Esophagus squamous epithelium (tissue), 4 donors: Measurements from ENCODE around the gene PIM1.

Experiments used
- CTCF ChIP-seq, 6 experiments: fragments of 450-650 bp in 4 of 6; fragments of 200-600 bp in 2 of 6; sonication (generic) in 2 of 6; IDR thresholded peaks; one replicate each; pipeline ENCODE4 v1.5.1; 2016 to 2019; ENCODE audit warnings: antibody characterized with exemption in 6 of 6, mild to moderate bottlenecking in 4 of 6, moderate library complexity in 4 of 6
- POLR2A ChIP-seq, 4 donors: fragments of 450-650 bp; IDR thresholded peaks; one replicate each; pipeline ENCODE4 v1.6.1; 2017; ENCODE audit warnings: antibody characterized with exemption in 4 of 4, mild to moderate bottlenecking in 4 of 4, moderate library complexity in 3 of 4

GRCh38 chr6:37123957-37124729 lies 45.8 kb upstream of the PIM1 start:
- no peak for TF ChIP-seq CTCF (IDR thresholded peaks at IDR 0.05)
- no peak for TF ChIP-seq POLR2A (IDR thresholded peaks at IDR 0.05)
